Right atrium auricular region (tissue), 2 donors: Measurements from ENCODE around the gene CXADR. TPM values are rescaled to one million over a fixed set of nuclear protein-coding genes. Genes with fewer than 3 reads are reported as not detected.

Experiments used
- DNase-seq: peaks from one replicate; pipeline ENCODE4 v3.0.0-alpha.2; 2019; ENCODE audit warnings: low spot score
- H3K27ac ChIP-seq, 2 donors: fragments of 200-600 bp; sonication (generic); 1 replicate in 1 of 2; 2 replicates in 1 of 2; pipeline ENCODE4 v1.5.1; 2016 to 2019
- H3K27me3 ChIP-seq, 2 donors: fragments of 200-600 bp; sonication (generic); one replicate each; pipeline versions ENCODE4 v1.5.1 to v1.6.0; 2017 to 2019
- H3K36me3 ChIP-seq: fragments of 200-600 bp; sonication (generic); one replicate; pipeline ENCODE4 v1.5.1; 2016
- H3K4me1 ChIP-seq, 2 donors: fragments of 200-600 bp; sonication (generic); one replicate each; pipeline versions ENCODE4 v1.5.1 to v1.6.0; 2017 to 2019
- H3K4me3 ChIP-seq, 2 donors: fragments of 200-600 bp; sonication (generic); 1 replicate in 1 of 2; 2 replicates in 1 of 2; pipeline ENCODE4 v1.5.1; 2017 to 2019; ENCODE audit warnings: mild to moderate bottlenecking in 1 of 2, moderate library complexity in 1 of 2
- H3K9me3 ChIP-seq, 2 donors: fragments of 200-600 bp; sonication (generic); one replicate each; pipeline ENCODE4 v1.5.1; 2019
- CTCF ChIP-seq, 2 donors: fragments of 200-600 bp; sonication (generic); IDR thresholded peaks; one replicate each; pipeline ENCODE4 v1.5.1; 2019; ENCODE audit warnings: antibody characterized with exemption in 2 of 2
- total RNA-seq, 2 donors: library from RNA; depleted of rRNA; stranded (reverse); fragments of >200 nt; gene quantifications; one replicate each; pipeline ENCODE4 v1.1.0, GENCODE V29; 2016

The CXADR gene
- total RNA-seq, 2 donors from 2014 or later = 25.8 to 28.8 TPM

- H3K4me1 ChIP-seq = peaks cover 2 to 6% of the 10 kb centered on the region in 2 donors
- TF ChIP-seq CTCF (IDR thresholded peaks at IDR 0.05) = no peak
- H3K9me3 ChIP-seq = no peaks in the 10 kb centered on the region
- H3K36me3 ChIP-seq = no peaks in the 10 kb centered on the region
- H3K27ac ChIP-seq = peak overlapping the region; percentile 88 to 92
- H3K27me3 ChIP-seq = no peaks in the 10 kb centered on the region
- peak; percentile 62 for DNase-seq
- H3K4me3 ChIP-seq = peak overlapping the region; percentile 75 to 97
Measured at GRCh38 chr21:17612023-17612564, 99.3 kb downstream of the CXADR start.

GRCh38 chr21:17612565-17613241, 99.9 kb downstream of the CXADR start, which contains the start of gene BTG3:
Gene BTG3 (minus strand): TSS chr21:17612901. CDS start chr21:17609144, 3,757 bp downstream.
- peaks cover 2 to 6% of the 10 kb centered on the region in 2 donors for H3K4me1 ChIP-seq
- peak within 1 kb of the TSS; percentile 75 to 97 for H3K4me3 ChIP-seq
- H3K9me3 ChIP-seq = no peaks in the 10 kb centered on the region
- DNase-seq = peak; percentile 75
- no peaks in the 10 kb centered on the region for H3K36me3 ChIP-seq
- H3K27me3 ChIP-seq = no peaks in the 10 kb centered on the region
- no peak for TF ChIP-seq CTCF (IDR thresholded peaks at IDR 0.05)
- peak within 1 kb of the TSS; percentile 88 to 92 for H3K27ac ChIP-seq

- Histone ChIP-seq H3K27ac (peak overlapping the region; percentile 88 to 92), H3K4me3 (peak overlapping the region; percentile 75 to 97), H3K9me3 (no peaks in the 10 kb centered on the region), H3K4me1 (peaks cover 2 to 6% of the 10 kb centered on the region in 2 donors), H3K27me3 (no peaks in the 10 kb centered on the region), H3K36me3 (no peaks in the 10 kb centered on the region)
- peak; percentile 70 for DNase-seq
- TF ChIP-seq CTCF (IDR thresholded peaks at IDR 0.05) = no peak
Measured at GRCh38 chr21:17613242-17613676, 100.4 kb downstream of the CXADR start.

GRCh38 chr21:17616831-17617230, 104.0 kb downstream of the CXADR start:
- Histone ChIP-seq H3K36me3 (no peaks in the 10 kb centered on the region), H3K27ac (no peak overlapping the region), H3K4me1 (peaks cover 2 to 6% of the 10 kb centered on the region in 2 donors), H3K9me3 (no peaks in the 10 kb centered on the region), H3K4me3 (no peak overlapping the region), H3K27me3 (no peaks in the 10 kb centered on the region)
- no peak for DNase-seq
- TF ChIP-seq CTCF (IDR thresholded peaks at IDR 0.05) = no peak

- H3K27me3 ChIP-seq = no peaks in the 10 kb centered on the region
- H3K9me3 ChIP-seq = no peaks in the 10 kb centered on the region
- H3K4me1 ChIP-seq = no peaks in the 10 kb centered on the region
- no peak for DNase-seq
- no peak overlapping the region for H3K4me3 ChIP-seq
- H3K27ac ChIP-seq = no peak overlapping the region
- no peaks in the 10 kb centered on the region for H3K36me3 ChIP-seq
- TF ChIP-seq CTCF (IDR thresholded peaks at IDR 0.05) = no peak
Measured at GRCh38 chr21:17622018-17622417, 109.2 kb downstream of the CXADR start.
